Keratinocyte (primary cell): ENCODE results near the gene EML5.

ENCODE experiments used
- EZH2 ChIP-seq: IDR thresholded peaks from one replicate; pipeline ENCODE4 v1.6.1; 2012; ENCODE audit warnings: inconsistent platforms, mild to moderate bottlenecking, low read length, moderate library complexity
- TF ChIP-seq, protein P1 (sequence below), 3 experiments: IDR thresholded peaks in 1 of 3; conservative IDR thresholded peaks in 1 of 3; optimal IDR thresholded peaks in 1 of 3; 2 replicates in 2 of 3; 3 replicates in 1 of 3; pipeline versions ENCODE3 to v1.5.1; 2011; ENCODE audit warnings: low read length in 3 of 3, mild to moderate bottlenecking in 3 of 3, moderate library complexity in 2 of 3, control low read depth in 1 of 3, inconsistent platforms in 1 of 3; ENCODE audit not compliant: insufficient read depth in 2 of 3; ENCODE audit errors: extremely low read depth in 1 of 3

DNA sequence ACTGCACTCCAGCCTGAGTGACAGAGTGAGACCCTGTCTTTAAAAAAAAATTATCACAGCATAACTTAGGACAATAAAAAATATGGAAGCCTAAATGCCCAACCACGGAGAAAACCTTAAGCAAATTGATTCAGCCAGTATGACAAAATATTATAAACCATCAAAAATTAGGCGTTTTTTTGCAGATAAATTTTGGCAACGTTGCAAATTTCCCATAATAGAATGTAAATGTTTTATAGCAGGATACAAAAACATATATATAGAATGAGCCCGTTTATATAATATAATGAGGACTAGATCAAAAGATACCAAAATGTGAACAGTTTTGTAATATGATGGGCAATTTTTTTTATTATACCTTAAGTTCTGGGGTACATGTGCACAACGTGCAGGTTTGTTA lies 6.8 kb upstream of the EML5 start:
- TF ChIP-seq, protein P1, sequence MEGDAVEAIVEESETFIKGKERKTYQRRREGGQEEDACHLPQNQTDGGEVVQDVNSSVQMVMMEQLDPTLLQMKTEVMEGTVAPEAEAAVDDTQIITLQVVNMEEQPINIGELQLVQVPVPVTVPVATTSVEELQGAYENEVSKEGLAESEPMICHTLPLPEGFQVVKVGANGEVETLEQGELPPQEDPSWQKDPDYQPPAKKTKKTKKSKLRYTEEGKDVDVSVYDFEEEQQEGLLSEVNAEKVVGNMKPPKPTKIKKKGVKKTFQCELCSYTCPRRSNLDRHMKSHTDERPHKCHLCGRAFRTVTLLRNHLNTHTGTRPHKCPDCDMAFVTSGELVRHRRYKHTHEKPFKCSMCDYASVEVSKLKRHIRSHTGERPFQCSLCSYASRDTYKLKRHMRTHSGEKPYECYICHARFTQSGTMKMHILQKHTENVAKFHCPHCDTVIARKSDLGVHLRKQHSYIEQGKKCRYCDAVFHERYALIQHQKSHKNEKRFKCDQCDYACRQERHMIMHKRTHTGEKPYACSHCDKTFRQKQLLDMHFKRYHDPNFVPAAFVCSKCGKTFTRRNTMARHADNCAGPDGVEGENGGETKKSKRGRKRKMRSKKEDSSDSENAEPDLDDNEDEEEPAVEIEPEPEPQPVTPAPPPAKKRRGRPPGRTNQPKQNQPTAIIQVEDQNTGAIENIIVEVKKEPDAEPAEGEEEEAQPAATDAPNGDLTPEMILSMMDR (optimal IDR thresholded peaks at IDR 0.05 in 1 of 3, IDR thresholded peaks at IDR 0.05 in 1 of 3, conservative IDR thresholded peaks at IDR 0.05 in 1 of 3; ENCODE audit: extremely low read depth in 1 of 3, insufficient read depth in 2 of 3, low read length in 3 of 3), result no peak
- no peak for TF ChIP-seq EZH2
